PC-9 (cell line): ENCODE results near the gene SLCO4A1. TPM values are rescaled to one million over a fixed set of nuclear protein-coding genes. Genes with fewer than 3 reads are reported as not detected.

ENCODE experiments used
- BruUV-seq: library from RNA; stranded (reverse); fragments of 400-500 nt; replicated peaks from 2 replicates; lab custom pipeline; 2021; lab: Mats Ljungman, UMichigan
- CTCF ChIA-PET: fragments of 300-600 bp; sonication (Branson Sonifier 250); formaldehyde crosslinking; loops from one replicate; lab custom pipeline; 2022; ENCODE audit warnings: antibody characterized with exemption; lab: Charles Lee
- POLR2A ChIA-PET: fragments of 300-600 bp; sonication (Branson Sonifier 250); formaldehyde crosslinking; loops from one replicate; lab custom pipeline; 2022; ENCODE audit warnings: antibody characterized with exemption; ENCODE audit not compliant: unreplicated experiment; lab: Charles Lee
- DNase-seq, 2 experiments: peaks; one replicate each; pipeline versions ENCODE4 v3.0.0 to v3.0.0-alpha.2; 2015 to 2022; ENCODE audit warnings: mixed read lengths in 1 of 2
- H2AFZ ChIP-seq: fragments of 200-600 bp; sonication (generic); 2 replicates; pipeline ENCODE4 v1.8.1; 2017; ENCODE audit warnings: antibody characterized with exemption
- H3F3A ChIP-seq: fragments of 200-600 bp; sonication (generic); 2 replicates; pipeline ENCODE4 v1.8.1; 2017; ENCODE audit warnings: antibody characterized with exemption, mild to moderate bottlenecking, low read depth; ENCODE audit not compliant: insufficient read depth
- H3K27ac ChIP-seq: fragments of 200-600 bp; sonication (generic); 2 replicates; pipeline ENCODE4 v1.6.1; 2016; ENCODE audit warnings: mixed run types
- H3K27me3 ChIP-seq: fragments of 200-600 bp; sonication (generic); 2 replicates; pipeline ENCODE4 v1.6.1; 2016; ENCODE audit warnings: low read depth, mixed run types; ENCODE audit not compliant: insufficient read depth
- H3K36me3 ChIP-seq: fragments of 200-600 bp; sonication (generic); 2 replicates; pipeline ENCODE4 v1.6.1; 2016; ENCODE audit warnings: low read depth, mixed run types
- H3K4me1 ChIP-seq: fragments of 200-600 bp; sonication (generic); replicated peaks from 2 replicates; pipeline ENCODE4 v1.6.1; 2016; ENCODE audit warnings: mixed run types; ENCODE audit not compliant: insufficient read depth
- H3K4me2 ChIP-seq: fragments of 200-600 bp; sonication (generic); 2 replicates; pipeline ENCODE4 v1.6.1; 2017; ENCODE audit warnings: mixed run types
- H3K4me3 ChIP-seq: fragments of 200-600 bp; sonication (generic); 2 replicates; pipeline ENCODE4 v1.6.1; 2016; ENCODE audit warnings: mixed run types
- H3K79me2 ChIP-seq: fragments of 200-600 bp; sonication (generic); 2 replicates; pipeline ENCODE4 v1.6.1; 2017; ENCODE audit warnings: low read depth, mixed run types
- H3K9me2 ChIP-seq: fragments of 200-600 bp; sonication (generic); 2 replicates; pipeline ENCODE4 v1.8.1; 2017; ENCODE audit warnings: mild to moderate bottlenecking; ENCODE audit not compliant: insufficient read depth
- H3K9me3 ChIP-seq: fragments of 200-600 bp; sonication (generic); 2 replicates; pipeline ENCODE4 v1.8.1; 2016; ENCODE audit warnings: low read depth; ENCODE audit not compliant: insufficient read depth
- H4K20me1 ChIP-seq: fragments of 200-600 bp; sonication (generic); 2 replicates; pipeline ENCODE4 v1.8.1; 2017; ENCODE audit not compliant: insufficient read depth
- EZH2 ChIP-seq: fragments of 200-600 bp; sonication (generic); IDR thresholded peaks from 2 replicates; pipeline ENCODE4 v1.8.0; 2017; ENCODE audit warnings: antibody characterized with exemption, low read depth
- intact Hi-C: fragments of 100-400 bp; cut with micrococcal nuclease; formaldehyde crosslinking; loops from one replicate; pipeline ENCODE4 v1.10.0; 2022; ENCODE audit not compliant: unreplicated experiment
- total RNA-seq: library from RNA; stranded (reverse); gene quantifications from 2 replicates; pipeline ENCODE4 v1.2.3, GENCODE V29; 2021
- TF ChIP-seq, protein P1 (sequence below): fragments of 200-600 bp; sonication (generic); conservative IDR thresholded peaks from 2 replicates; pipeline ENCODE4 v1.6.1; 2017; ENCODE audit warnings: mixed run types, antibody characterized with exemption, mild to moderate bottlenecking, moderate library complexity

Gene SLCO4A1
- total RNA-seq, 1 experiment from 2014 or later: 19.3 TPM

DNA sequence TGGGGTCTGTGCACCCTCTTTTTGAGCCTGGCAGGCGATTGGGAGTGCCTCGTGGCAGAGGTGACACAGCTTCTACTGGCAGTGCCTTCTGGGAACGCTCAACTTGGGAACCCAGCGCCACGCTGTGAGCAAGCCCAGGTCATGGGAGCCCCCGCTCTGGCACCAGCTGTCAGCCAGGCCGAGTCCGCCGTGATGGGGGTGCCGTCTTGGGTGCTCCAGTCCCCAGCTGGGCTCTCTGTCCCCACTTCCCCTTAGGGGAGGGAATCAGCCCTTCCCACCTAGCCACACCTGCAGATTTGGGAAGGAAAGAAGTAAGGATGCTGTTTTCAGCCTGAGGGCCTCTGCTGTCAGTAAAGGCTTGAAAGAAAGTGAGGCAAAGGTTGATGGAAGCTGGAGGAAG is 35.4 kb downstream of the SLCO4A1 start:
- H3F3A ChIP-seq: peaks cover 40% of the 10 kb centered on the region
- POLR2A ChIA-PET: no interaction called here

DNA sequence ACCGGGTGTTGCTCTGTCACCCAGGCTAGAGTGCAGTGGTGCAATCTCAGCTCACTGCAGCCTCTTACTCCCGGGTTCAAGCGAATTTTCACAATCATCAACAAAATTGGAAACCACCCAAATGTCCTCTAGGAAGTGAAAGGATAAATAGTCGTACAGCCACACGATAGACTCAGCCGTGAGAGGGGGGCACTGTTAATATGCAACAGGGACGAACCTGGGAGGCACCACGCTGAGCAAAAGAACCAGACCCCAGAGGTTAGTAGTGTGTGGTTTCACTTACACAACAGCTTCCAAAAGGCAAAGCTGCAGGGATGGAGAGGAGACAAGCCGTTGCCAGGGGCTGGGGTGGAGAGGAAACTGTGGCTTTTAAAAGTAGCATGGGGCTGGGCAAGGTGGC is 36.2 kb downstream of the SLCO4A1 start:
- Histone ChIP-seq H3F3A (peaks cover 31% of the 10 kb centered on the region), H4K20me1 (no peaks in the 10 kb centered on the region), H3K36me3 (no peaks in the 10 kb centered on the region), H3K9me3 (peaks cover 10% of the 10 kb centered on the region; the same call in 1 of the 2 replicates), H3K79me2 (no peaks in the 10 kb centered on the region), H3K27me3 (no peaks in the 10 kb centered on the region), H3K4me2 (no peak overlapping the region), H3K27ac (no peak overlapping the region), H2AFZ (no peak overlapping the region), H3K4me3 (no peak overlapping the region), H3K4me1 (peaks cover 13% of the 10 kb centered on the region), H3K9me2 (no peaks in the 10 kb centered on the region)
- ChIA-PET POLR2A (interaction anchor here (0.6 to 0.7 kb wide), 4 partner anchors 28 to 417 kb away, joined by 3 to 16 read pairs (median 4); no protein-coding TSS in a partner anchor), CTCF (no interaction called here)
- no peak for DNase-seq
- no peak for TF ChIP-seq EZH2
- TF ChIP-seq, protein P1, sequence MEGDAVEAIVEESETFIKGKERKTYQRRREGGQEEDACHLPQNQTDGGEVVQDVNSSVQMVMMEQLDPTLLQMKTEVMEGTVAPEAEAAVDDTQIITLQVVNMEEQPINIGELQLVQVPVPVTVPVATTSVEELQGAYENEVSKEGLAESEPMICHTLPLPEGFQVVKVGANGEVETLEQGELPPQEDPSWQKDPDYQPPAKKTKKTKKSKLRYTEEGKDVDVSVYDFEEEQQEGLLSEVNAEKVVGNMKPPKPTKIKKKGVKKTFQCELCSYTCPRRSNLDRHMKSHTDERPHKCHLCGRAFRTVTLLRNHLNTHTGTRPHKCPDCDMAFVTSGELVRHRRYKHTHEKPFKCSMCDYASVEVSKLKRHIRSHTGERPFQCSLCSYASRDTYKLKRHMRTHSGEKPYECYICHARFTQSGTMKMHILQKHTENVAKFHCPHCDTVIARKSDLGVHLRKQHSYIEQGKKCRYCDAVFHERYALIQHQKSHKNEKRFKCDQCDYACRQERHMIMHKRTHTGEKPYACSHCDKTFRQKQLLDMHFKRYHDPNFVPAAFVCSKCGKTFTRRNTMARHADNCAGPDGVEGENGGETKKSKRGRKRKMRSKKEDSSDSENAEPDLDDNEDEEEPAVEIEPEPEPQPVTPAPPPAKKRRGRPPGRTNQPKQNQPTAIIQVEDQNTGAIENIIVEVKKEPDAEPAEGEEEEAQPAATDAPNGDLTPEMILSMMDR: no peak
- BruUV-seq: no TSS peak
- intact Hi-C loops: no loop called here

More for the DNA sequence above, 35.4 kb downstream of the SLCO4A1 start:
- H3K4me2 ChIP-seq: no peak overlapping the region
- no peak overlapping the region for H2AFZ ChIP-seq
- no TSS peak for BruUV-seq
- H3K36me3 ChIP-seq: no peaks in the 10 kb centered on the region
- H3K79me2 ChIP-seq: no peaks in the 10 kb centered on the region
- H3K4me3 ChIP-seq: no peak overlapping the region
- H3K27ac ChIP-seq: no peak overlapping the region
- CTCF ChIA-PET: no interaction called here
- DNase-seq: no peak
- no peaks in the 10 kb centered on the region for H3K27me3 ChIP-seq
- intact Hi-C loops: no loop called here
- H3K9me3 ChIP-seq: peaks cover 10% of the 10 kb centered on the region; the same call in 1 of the 2 replicates
- no peaks in the 10 kb centered on the region for H4K20me1 ChIP-seq
- H3K9me2 ChIP-seq: no peaks in the 10 kb centered on the region
- TF ChIP-seq EZH2: no peak
- TF ChIP-seq, protein P1: no peak
- H3K4me1 ChIP-seq: peaks cover 13% of the 10 kb centered on the region

DNA sequence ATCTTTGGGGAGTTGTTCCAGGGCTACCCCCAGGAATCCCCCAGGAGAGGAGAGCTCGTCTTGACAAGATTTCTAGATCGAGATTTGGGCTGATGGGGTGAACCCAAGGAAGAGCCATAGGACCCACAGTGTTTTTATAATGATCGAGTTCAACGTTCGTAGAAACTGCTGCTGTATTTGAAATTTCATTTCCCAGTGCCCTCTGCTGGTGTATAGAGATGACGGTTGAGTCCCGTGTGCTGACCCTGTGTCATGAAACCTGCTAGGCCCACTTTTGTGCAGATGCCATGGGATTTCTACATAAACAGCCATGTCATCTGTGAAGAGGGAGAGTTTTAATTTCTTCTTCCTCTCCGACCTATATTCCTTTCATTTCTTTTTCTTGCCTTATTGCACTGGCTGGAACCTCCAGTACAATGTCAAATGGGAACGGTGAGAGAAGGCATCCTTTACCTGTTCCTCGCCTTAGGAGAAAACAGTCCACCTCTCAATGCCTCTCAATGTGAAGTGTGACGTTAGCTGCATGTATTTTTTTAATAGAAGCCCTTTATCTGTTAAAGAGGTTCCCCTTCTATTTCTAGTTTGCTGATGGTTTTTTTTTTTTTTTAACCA is 37.8 kb downstream of the SLCO4A1 start:
- H3F3A ChIP-seq: peaks cover 27% of the 10 kb centered on the region
- TF ChIP-seq EZH2: no peak
- TF ChIP-seq, protein P1: no peak
- ChIA-PET CTCF (no interaction called here), POLR2A (no interaction called here)
- no peaks in the 10 kb centered on the region for H4K20me1 ChIP-seq
- H3K4me3 ChIP-seq: no peak overlapping the region
- H3K9me2 ChIP-seq: no peaks in the 10 kb centered on the region
- no peak overlapping the region for H2AFZ ChIP-seq
- intact Hi-C loops: no loop called here
- H3K79me2 ChIP-seq: no peaks in the 10 kb centered on the region
- no peaks in the 10 kb centered on the region for H3K36me3 ChIP-seq
- H3K27ac ChIP-seq: no peak overlapping the region
- H3K27me3 ChIP-seq: no peaks in the 10 kb centered on the region
- H3K4me1 ChIP-seq: peaks cover 13% of the 10 kb centered on the region
- BruUV-seq: no TSS peak
- peaks cover 10% of the 10 kb centered on the region; the same call in 1 of the 2 replicates for H3K9me3 ChIP-seq
- no peak overlapping the region for H3K4me2 ChIP-seq
- no peak for DNase-seq
